HepG2 (cell line): ENCODE data around the gene CTDSP2. TPM values are rescaled to one million over a fixed set of nuclear protein-coding genes. Genes with fewer than 3 reads are reported as not detected.

Experiments used
- FOXC1 ChIP-seq: sonication (generic); formaldehyde crosslinking; IDR thresholded peaks from 2 replicates; pipeline ENCODE4 v1.8.0; 2022; ENCODE audit warnings: mild to moderate bottlenecking, missing genetic modification reagents, borderline replicate concordance
- KMT2A ChIP-seq: sonication (generic); formaldehyde crosslinking; IDR thresholded peaks from 2 replicates; pipeline ENCODE4 v1.4.0; 2020; ENCODE audit warnings: missing genetic modification reagents
- MTA3 ChIP-seq: sonication (generic); formaldehyde crosslinking; IDR thresholded peaks from 2 replicates; pipeline ENCODE4 v1.4.0; 2020; ENCODE audit warnings: missing genetic modification reagents
- SCMH1 ChIP-seq: sonication (generic); formaldehyde crosslinking; IDR thresholded peaks from 2 replicates; pipeline ENCODE4 v1.9.0; 2021; ENCODE audit warnings: missing genetic modification reagents, mild to moderate bottlenecking, borderline replicate concordance
- SRSF1 ChIP-seq: fragments of 200-400 bp; formaldehyde crosslinking; optimal IDR thresholded peaks from 2 replicates; pipeline ENCODE3; 2017; ENCODE audit warnings: mild to moderate bottlenecking, low read depth, low read length, moderate library complexity
- ZBTB42 ChIP-seq: sonication (generic); formaldehyde crosslinking; IDR thresholded peaks from 2 replicates; pipeline ENCODE4 v1.5.0; 2020; ENCODE audit warnings: mild to moderate bottlenecking, missing genetic modification reagents
- ZNF337 ChIP-seq: sonication (generic); formaldehyde crosslinking; IDR thresholded peaks from 2 replicates; pipeline ENCODE4 v1.5.1; 2020; ENCODE audit warnings: missing genetic modification reagents, low read depth, mild to moderate bottlenecking, borderline replicate concordance
- ZNF776 ChIP-seq: sonication (generic); formaldehyde crosslinking; IDR thresholded peaks from 2 replicates; pipeline ENCODE4 v1.4.0; 2020; ENCODE audit warnings: mild to moderate bottlenecking, missing genetic modification reagents
- ZSCAN30 ChIP-seq: sonication (generic); formaldehyde crosslinking; IDR thresholded peaks from 2 replicates; pipeline ENCODE4 v1.5.0; 2020; ENCODE audit warnings: mild to moderate bottlenecking, missing genetic modification reagents
- polyA plus RNA-seq, 8 experiments: library from polyadenylated mRNA; depleted of rRNA in 3 of 8; stranded (reverse) in 7 of 8; unstranded in 1 of 8; fragments of >200 nt; fragmentation: Illumina TruSeq in 4 of 8; extraction: Trizol in 4 of 8; gene quantifications; 2 replicates each; pipeline versions ENCODE4 v1.2.1 to v1.2.3, GENCODE V29; 2011 to 2016; ENCODE audit warnings: low read depth in 4 of 8, missing spikeins in 1 of 8, mixed read lengths in 1 of 8; ENCODE audit not compliant: insufficient read depth in 1 of 8
- total RNA-seq, 5 experiments: library from RNA; depleted of rRNA; stranded (reverse); fragments of >200 nt; fragmentation: Illumina TruSeq; extraction: Trizol; gene quantifications; 2 replicates each; pipeline ENCODE4 v1.2.3, GENCODE V29; 2016; ENCODE audit warnings: low read depth in 1 of 5
- TF ChIP-seq, protein P1 (sequence below): sonication (generic); formaldehyde crosslinking; IDR thresholded peaks from one replicate; pipeline ENCODE4 v1.5.1; 2020; ENCODE audit warnings: mild to moderate bottlenecking, missing genetic modification reagents; ENCODE audit errors: not compliant biosample characterization
- TF ChIP-seq, protein P2 (sequence below): sonication (generic); formaldehyde crosslinking; conservative IDR thresholded peaks from 2 replicates; pipeline ENCODE4 v1.8.1; 2023; ENCODE audit warnings: missing genetic modification reagents
- TF ChIP-seq, protein P3 (sequence below): sonication (generic); formaldehyde crosslinking; IDR thresholded peaks from 2 replicates; pipeline ENCODE4 v1.5.0; 2020; ENCODE audit warnings: missing genetic modification reagents, mild to moderate bottlenecking, borderline replicate concordance

The CTDSP2 gene
- total and polyA plus RNA-seq, 2 of the 13 experiments (the other 11 are each of a cell fraction or from before 2014, with no cell fraction given): 38.1 to 82.5 TPM

DNA sequence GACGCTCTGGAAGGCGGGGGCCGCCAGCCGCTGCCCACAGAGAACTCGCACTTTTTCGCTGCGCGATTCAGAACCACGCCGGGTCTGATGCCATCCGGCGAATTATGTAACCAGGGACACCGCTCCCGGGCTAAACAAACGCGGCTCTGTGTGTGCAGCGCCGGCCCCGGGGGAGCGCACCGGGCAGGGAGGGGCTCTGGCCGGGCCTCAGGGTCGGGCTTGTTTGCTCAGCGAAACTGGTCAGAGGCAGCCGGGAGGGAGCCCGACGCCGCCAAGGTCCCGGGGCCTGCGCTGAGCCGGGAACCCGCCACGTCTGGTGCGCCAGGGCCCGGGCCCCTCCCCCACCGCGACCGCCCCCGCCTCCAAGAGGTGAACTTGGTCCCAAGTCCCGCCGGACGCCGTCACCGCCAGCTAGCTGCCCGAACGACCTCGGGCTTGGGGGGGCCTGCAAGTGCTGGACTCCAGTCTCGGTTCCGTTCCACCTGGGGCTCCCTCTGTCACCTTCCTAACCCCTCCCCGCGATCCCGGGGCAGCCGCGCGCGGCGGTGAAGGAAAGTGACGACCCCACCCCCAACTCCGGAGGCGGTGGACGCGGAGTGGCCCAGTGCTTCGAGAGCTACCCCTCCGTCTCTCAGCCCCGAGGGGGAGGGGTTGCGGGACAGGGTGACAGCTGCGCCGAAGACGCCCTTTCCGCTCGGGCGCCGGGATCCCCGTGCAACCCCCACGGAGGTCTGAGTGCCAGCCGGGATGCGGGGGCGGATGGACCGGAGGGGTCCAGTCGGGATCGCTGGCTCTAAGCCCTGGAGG, 848 bp downstream of the CTDSP2 start (continued):
- TF ChIP-seq, protein P1, sequence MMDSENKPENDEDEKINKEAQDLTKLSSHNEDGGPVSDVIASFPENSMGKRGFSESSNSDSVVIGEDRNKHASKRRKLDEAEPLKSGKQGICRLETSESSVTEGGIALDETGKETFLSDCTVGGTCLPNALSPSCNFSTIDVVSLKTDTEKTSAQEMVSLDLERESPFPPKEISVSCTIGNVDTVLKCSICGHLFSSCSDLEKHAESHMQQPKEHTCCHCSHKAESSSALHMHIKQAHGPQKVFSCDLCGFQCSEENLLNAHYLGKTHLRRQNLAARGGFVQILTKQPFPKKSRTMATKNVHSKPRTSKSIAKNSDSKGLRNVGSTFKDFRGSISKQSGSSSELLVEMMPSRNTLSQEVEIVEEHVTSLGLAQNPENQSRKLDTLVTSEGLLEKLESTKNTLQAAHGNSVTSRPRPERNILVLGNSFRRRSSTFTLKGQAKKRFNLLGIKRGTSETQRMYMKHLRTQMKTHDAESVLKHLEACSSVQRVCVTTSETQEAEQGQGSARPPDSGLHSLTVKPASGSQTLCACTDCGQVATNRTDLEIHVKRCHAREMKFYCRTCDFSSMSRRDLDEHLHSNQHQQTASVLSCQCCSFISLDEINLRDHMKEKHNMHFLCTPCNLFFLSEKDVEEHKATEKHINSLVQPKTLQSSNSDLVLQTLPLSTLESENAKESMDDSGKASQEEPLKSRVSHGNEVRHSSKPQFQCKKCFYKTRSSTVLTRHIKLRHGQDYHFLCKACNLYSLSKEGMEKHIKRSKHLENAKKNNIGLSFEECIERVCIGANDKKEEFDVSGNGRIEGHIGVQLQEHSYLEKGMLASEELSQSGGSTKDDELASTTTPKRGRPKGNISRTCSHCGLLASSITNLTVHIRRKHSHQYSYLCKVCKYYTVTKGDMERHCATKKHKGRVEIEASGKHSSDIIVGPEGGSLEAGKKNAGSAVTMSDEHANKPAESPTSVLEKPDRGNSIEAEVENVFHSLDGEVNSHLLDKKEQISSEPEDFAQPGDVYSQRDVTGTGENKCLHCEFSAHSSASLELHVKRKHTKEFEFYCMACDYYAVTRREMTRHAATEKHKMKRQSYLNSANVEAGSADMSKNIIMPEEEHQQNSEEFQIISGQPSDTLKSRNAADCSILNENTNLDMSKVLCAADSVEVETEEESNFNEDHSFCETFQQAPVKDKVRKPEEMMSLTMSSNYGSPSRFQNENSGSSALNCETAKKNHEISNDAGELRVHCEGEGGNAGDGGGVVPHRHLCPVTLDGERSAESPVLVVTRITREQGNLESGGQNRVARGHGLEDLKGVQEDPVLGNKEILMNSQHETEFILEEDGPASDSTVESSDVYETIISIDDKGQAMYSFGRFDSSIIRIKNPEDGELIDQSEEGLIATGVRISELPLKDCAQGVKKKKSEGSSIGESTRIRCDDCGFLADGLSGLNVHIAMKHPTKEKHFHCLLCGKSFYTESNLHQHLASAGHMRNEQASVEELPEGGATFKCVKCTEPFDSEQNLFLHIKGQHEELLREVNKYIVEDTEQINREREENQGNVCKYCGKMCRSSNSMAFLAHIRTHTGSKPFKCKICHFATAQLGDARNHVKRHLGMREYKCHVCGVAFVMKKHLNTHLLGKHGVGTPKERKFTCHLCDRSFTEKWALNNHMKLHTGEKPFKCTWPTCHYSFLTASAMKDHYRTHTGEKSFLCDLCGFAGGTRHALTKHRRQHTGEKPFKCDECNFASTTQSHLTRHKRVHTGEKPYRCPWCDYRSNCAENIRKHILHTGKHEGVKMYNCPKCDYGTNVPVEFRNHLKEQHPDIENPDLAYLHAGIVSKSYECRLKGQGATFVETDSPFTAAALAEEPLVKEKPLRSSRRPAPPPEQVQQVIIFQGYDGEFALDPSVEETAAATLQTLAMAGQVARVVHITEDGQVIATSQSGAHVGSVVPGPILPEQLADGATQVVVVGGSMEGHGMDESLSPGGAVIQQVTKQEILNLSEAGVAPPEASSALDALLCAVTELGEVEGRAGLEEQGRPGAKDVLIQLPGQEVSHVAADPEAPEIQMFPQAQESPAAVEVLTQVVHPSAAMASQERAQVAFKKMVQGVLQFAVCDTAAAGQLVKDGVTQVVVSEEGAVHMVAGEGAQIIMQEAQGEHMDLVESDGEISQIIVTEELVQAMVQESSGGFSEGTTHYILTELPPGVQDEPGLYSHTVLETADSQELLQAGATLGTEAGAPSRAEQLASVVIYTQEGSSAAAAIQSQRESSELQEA (CRISPR knock-in tag): no peak
- TF ChIP-seq SRSF1 (peak; percentile 74), FOXC1 (CRISPR knock-in tag) (peak; percentile 51; the same call in 1 of the 2 replicates), ZSCAN30 (CRISPR knock-in tag) (no peak), KMT2A (CRISPR knock-in tag) (peak; percentile 51; the same call in 1 of the 2 replicates), ZBTB42 (CRISPR knock-in tag) (no peak), MTA3 (CRISPR knock-in tag) (no peak), ZNF337 (CRISPR knock-in tag) (peak; percentile 46; the same call in 1 of the 2 replicates), ZNF776 (CRISPR knock-in tag) (0 out of 2 replicates have a peak, but pooled peaks have one; percentile 34), SCMH1 (CRISPR knock-in tag) (no peak)
- TF ChIP-seq, protein P2, sequence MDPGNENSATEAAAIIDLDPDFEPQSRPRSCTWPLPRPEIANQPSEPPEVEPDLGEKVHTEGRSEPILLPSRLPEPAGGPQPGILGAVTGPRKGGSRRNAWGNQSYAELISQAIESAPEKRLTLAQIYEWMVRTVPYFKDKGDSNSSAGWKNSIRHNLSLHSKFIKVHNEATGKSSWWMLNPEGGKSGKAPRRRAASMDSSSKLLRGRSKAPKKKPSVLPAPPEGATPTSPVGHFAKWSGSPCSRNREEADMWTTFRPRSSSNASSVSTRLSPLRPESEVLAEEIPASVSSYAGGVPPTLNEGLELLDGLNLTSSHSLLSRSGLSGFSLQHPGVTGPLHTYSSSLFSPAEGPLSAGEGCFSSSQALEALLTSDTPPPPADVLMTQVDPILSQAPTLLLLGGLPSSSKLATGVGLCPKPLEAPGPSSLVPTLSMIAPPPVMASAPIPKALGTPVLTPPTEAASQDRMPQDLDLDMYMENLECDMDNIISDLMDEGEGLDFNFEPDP (CRISPR knock-in tag): 0 out of 2 replicates have a peak, but pooled peaks have one; percentile 21
- TF ChIP-seq, protein P3, sequence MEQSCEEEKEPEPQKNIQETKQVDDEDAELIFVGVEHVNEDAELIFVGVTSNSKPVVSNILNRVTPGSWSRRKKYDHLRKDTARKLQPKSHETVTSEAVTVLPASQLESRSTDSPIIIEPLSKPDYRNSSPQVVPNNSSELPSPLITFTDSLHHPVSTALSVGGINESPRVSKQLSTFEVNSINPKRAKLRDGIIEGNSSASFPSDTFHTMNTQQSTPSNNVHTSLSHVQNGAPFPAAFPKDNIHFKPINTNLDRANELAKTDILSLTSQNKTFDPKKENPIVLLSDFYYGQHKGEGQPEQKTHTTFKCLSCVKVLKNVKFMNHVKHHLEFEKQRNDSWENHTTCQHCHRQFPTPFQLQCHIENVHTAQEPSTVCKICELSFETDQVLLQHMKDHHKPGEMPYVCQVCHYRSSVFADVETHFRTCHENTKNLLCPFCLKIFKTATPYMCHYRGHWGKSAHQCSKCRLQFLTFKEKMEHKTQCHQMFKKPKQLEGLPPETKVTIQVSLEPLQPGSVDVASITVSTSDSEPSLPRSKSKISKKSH (CRISPR knock-in tag): no peak
